ENCODE measurements around the gene ERG.

The ERG gene

GRCh38 chr21:38349977-38350376 lies 148.3 kb downstream of the ERG start:
- no peak for DNase-seq (ENCODE audit: extremely low read depth, low read depth)
- TF ChIP-seq, protein P1, sequence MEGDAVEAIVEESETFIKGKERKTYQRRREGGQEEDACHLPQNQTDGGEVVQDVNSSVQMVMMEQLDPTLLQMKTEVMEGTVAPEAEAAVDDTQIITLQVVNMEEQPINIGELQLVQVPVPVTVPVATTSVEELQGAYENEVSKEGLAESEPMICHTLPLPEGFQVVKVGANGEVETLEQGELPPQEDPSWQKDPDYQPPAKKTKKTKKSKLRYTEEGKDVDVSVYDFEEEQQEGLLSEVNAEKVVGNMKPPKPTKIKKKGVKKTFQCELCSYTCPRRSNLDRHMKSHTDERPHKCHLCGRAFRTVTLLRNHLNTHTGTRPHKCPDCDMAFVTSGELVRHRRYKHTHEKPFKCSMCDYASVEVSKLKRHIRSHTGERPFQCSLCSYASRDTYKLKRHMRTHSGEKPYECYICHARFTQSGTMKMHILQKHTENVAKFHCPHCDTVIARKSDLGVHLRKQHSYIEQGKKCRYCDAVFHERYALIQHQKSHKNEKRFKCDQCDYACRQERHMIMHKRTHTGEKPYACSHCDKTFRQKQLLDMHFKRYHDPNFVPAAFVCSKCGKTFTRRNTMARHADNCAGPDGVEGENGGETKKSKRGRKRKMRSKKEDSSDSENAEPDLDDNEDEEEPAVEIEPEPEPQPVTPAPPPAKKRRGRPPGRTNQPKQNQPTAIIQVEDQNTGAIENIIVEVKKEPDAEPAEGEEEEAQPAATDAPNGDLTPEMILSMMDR (IDR thresholded peaks at IDR 0.05; ENCODE audit: low read depth, low read length) = no peak

- TF ChIP-seq, protein P1 (IDR thresholded peaks at IDR 0.05; ENCODE audit: low read depth, low read length) = no peak
- DNase-seq (ENCODE audit: extremely low read depth, low read depth) = no peak
Observed at GRCh38 chr21:38349111-38349746, 149.0 kb downstream of the ERG start.

DNA sequence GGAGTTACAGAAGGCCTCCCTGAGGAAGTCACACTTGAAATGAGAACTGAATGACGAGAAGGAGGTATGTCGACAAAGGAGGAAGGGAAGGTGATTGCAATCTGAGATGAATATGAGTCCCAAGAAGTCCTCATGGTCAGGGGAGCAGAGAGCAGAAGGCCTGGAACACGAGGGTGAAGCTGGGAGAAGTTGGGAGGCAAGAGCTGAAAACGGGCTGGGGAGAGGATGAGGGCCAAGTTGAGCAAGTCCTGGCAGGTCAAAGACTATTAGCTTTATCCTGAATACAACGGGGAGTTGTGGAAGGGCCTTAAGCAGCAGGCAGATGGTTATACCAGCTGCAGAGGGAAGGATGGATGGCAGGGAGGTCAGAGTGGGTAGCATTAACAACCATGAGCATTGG lies 152.0 kb downstream of the ERG start:
- TF ChIP-seq, protein P1 (IDR thresholded peaks at IDR 0.05; ENCODE audit: low read depth, low read length) = no peak
- no peak for DNase-seq (ENCODE audit: extremely low read depth, low read depth)

GRCh38 chr21:38343691-38344090 lies 154.6 kb downstream of the ERG start:
- TF ChIP-seq, protein P1 (IDR thresholded peaks at IDR 0.05; ENCODE audit: low read depth, low read length) = no peak
- no peak for DNase-seq (ENCODE audit: extremely low read depth, low read depth)

- TF ChIP-seq, protein P1 (IDR thresholded peaks at IDR 0.05; ENCODE audit: low read depth, low read length) = no peak
- DNase-seq (ENCODE audit: extremely low read depth, low read depth) = no peak
Observed at GRCh38 chr21:38342739-38343138, 155.5 kb downstream of the ERG start.

DNA sequence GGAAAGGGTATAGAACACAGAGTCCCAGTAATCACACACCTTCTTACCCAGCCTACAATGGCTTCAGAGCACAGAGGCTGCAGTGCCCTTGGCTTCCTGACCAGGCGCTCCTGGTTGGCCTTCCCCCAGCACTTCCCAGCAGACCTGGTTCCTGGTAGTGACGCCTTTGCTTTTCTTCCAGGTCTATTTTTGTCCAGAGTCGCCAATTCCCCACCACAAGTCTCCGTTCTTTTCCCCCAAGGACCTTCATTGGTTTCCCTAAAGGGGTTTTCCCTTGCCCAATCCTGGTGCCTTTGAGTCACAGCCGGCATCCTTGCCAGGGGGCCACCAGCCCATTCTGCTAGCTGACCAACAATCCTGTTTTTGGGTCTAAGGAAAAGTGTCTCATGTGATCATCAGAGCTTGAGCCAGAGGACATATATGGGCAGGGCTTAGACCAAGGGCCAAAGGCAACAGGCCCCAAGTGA lies 156.7 kb downstream of the ERG start:
- DNase-seq (ENCODE audit: extremely low read depth, low read depth) = no peak
- TF ChIP-seq, protein P1 (IDR thresholded peaks at IDR 0.05; ENCODE audit: low read depth, low read length) = no peak

DNA sequence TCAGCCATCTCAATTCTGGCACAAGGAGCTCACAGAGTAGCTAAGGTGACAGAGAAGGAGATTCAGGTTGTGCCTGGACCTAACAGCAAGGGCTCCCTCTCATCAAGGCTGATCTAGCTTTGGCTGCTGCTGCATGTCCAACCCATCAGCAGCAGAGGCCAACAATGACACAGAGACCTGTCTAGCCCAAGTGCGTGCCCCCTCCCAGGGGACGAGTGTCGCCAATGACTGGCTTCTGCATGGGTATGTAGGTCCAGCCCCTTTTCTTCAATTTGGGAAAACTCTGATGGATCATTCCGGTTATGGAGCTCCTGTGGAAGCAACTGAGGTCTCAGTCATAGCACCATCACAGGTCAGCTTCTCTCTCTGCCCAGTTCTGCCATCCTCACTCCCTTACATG lies 158.1 kb downstream of the ERG start:
- TF ChIP-seq, protein P1 (IDR thresholded peaks at IDR 0.05; ENCODE audit: low read depth, low read length) = no peak
- DNase-seq (ENCODE audit: extremely low read depth, low read depth) = no peak

All from AG09319 (cell line).